ENCODE data around the gene NCK1.

The NCK1 gene

GRCh38 chr3:136861890-136862616, at the start of gene NCK1:
Gene NCK1, plus strand, starts transcription at chr3:136862208. Its CDS starts 65,794 bp downstream, at chr3:136928002.
- peak; percentile 97 for DNase-seq

DNA sequence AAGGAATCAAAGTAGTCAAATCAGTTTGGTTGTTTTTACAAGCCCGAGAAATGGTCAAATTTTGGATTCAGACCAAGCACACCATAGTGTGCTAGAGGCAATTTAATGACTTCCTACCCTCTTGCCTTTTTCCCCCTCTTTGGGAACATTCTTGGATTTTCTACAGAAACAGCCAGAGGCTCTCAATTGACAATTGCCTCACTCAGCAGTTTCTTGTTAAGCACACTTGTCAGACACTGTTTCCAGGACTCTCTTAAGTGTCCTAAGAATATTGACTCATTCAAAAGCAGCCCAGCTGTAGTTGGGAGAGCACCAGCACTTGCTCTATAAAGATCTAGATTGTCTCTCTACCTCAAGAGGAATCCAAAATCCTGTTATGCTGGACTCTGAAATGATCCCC, 44.6 kb upstream of the NCK1 start:
- DNase-seq = no peak

GRCh38 chr3:136818191-136818768, 43.7 kb upstream of the NCK1 start:
- DNase-seq = peak; percentile 82

GRCh38 chr3:136818769-136819391, 43.1 kb upstream of the NCK1 start, which contains the start of gene SLC35G2:
Gene SLC35G2, plus strand, starts transcription at chr3:136819126. Its CDS starts 35,335 bp downstream, at chr3:136854461.
- peak; percentile 57 for DNase-seq

DNA sequence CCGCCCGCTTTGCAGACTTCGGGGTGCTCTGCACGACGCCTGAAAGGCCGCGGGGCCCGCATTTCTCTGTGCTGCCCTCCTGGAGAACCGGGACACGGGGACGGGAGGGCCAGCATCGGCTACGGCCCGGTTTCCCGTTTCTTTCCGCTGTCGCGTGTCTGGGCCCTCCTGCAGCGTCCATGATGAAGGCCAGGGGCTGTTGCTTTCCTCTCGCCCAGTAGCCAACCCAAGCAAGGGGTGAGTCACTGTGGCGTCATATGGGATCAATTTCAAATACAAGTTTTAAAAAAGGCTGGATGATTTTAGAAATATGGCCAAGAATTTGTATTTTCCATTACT, 42.6 kb upstream of the NCK1 start:
- peak; percentile 82 for DNase-seq

GRCh38 chr3:136819731-136820679, 42.0 kb upstream of the NCK1 start:
- peak; percentile 54 for DNase-seq

DNA sequence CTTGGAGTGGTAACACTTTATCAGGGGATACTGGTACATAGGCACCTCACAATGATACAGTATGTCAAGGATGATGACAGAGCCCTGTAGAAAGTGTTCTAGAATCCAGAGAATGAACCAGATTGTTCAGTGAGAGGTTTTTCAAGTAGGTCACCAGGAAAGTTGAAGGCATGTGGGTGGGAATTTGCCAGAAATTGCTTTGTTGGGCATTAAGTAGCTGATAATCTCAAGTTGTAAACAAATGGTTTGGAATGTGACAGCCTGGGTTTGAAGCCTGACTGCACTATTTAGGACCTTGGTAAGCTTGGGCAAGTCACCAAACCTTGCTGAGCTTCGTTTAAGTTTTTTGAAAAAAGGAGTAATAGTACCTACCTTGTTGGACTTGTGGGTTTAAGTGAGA, 30.5 kb upstream of the NCK1 start:
- no peak for DNase-seq

GRCh38 chr3:136835089-136835812, 26.8 kb upstream of the NCK1 start:
- DNase-seq = no peak

DNA sequence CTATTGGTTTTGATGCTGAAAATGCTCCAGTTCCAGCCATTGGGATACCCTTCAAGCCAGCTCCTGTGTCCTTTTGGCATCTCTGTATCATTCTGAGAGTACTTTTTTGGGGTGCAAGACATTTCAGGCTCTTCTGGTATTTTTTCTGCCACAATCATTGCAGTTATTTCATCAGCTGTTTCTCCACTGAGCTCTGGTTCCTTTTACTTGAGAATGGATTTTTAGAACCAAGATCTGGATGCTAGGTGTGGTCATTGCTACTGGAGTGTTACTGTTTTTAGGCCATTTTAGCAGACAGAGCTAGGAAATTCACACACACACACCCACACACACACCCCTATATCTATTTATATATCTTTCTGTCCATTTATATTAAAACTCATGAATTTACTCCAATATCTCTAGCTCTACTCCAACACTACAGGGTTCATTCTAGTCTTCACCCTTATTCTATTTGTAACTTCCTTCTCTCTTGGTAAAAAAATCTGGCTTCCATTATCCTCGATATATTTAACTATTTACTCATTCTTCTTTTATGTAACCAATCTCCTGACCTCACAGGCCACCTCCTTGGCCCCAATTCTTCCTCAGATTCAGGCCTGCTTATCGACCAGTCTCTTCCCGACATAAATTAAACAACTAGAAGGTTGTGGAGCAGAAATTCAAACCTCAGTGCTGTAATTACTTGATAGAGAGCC, 26.0 kb upstream of the NCK1 start:
- peak; percentile 28 for DNase-seq

- peak; percentile 37 for DNase-seq
Measured at GRCh38 chr3:136836511-136837156, 25.4 kb upstream of the NCK1 start.

DNA sequence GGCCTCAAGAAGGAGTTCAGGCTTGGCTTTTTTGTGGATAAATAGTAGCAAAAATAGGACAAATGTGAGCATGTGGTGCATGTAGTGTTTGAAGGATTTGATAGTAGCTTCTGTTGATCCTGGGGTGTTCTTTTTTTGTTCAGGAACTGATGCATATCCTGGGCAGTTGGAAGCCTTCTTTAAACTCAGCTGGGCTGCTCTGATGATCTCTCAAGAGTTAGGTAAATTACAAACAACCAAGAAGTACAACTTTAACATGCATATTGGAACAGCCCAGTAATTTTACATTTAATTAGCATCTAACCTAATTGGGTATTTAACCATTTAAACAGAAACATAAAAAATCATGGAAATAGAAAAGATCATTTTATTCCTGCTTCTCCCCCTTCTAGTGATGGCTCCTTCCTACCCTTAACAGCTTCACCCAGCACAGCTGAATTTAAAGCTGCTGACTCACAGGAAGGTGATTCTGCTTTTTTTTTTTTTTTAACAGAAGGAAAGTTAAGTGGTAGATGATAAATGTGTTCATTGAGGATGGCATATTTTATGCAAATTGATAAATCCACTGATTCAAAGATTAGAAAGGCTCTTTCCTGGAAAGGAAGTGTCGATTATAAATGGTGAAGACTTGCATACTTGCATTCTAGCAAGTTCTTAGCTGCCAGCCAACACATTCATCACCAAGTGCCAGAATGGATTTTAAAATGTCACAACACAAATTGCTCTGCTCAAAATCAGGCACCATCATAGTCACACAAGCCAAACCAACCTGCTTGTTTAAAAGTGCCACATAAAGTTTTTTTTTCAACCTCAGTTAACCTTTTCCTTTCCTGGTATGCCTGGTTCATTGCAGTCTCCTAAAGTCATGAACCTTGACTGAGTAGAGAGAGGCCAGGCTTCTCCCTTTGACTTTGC, 23.1 kb upstream of the NCK1 start:
- peak; percentile 58 for DNase-seq

GRCh38 chr3:136839556-136839931, 22.5 kb upstream of the NCK1 start:
- no peak for DNase-seq

DNA sequence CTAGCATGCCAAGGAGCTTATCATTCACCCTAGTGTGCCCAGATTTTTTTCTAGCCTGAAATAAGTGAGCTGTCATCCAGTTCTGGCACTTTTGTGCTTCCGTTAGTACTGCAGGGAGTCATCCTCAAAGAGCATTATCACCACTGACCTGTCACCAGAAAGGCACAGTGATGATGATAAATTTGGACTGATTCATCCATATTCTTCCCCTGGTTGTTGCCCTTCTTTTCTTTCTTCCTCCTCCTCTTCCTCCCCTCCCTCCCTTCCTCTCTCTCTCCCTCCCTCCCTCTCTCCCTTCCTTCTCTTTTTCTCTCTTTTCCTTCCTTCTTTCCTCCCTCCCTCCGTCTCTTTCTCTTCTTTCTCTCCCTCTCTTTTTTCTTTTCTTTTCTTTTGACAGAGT, 21.8 kb upstream of the NCK1 start:
- DNase-seq = peak; percentile 19

GRCh38 chr3:136842294-136842693, 19.7 kb upstream of the NCK1 start:
- no peak for DNase-seq

DNA sequence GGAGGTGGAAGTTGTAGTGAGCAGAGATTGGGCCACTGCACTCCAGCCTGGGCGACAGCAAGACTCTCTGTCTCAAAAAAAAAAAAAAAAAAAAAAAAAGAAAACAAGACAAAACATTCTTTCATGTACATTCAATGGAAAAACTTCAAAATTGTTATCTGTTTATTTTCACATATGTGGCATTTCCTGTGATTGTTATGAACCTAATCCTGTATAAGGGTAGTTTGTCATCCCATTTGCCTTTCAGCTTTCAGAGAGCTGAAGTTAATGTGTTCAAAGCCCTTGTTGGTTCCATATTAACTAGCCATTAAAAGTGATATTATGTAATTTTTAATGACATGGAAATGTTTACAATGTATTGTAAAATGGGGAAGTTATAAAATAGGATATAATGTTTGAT, 17.3 kb upstream of the NCK1 start:
- no peak for DNase-seq

DNA sequence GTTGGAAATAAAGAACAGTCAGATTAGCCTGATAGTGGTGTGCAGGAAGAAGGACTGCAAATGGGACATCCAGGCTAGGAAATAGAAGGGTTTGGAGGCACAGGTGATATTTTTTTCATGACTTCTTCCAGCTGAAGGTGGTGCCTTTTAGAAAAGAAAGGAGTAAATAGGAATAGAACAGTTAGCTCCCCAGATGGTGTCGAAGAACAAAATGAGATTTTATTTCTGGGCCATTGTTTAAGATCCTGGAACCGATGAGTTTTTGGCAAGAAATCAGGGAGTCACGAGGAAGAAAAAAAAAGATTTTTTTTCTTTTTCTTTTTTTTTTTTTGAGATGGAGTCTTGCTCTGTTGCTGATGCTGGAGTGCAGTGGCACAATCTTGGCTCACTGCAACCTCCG, 9.8 kb upstream of the NCK1 start:
- DNase-seq = no peak

GRCh38 chr3:136856665-136857064, 5.3 kb upstream of the NCK1 start:
- no peak for DNase-seq

DNA sequence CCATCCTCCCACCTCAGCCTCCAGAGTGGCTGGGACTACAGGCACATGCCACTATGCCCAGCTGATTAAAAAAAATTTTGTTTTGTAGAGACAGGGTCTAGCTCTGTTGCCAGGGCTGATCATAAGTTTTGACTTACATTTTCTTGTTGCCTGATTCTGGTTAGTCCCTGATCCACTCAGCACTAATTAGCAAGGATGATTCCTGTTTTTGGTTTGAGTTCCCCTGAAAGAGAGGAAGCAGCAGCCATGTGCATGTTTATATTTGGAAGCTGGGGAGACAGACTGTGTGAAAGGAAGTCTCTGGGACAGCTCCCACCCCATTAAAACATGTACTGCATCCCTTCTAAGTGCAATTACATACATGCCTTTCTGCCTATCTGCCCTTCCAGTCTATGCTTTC, 3.6 kb upstream of the NCK1 start:
- no peak for DNase-seq

- peak; percentile 14 for DNase-seq
Measured at GRCh38 chr3:136860541-136860940, 1.5 kb upstream of the NCK1 start.
